ENCODE results near the gene PNPLA7. TPM values are rescaled to one million over a fixed set of nuclear protein-coding genes. Genes with fewer than 3 reads are reported as not detected.
"Not testable (repeated sequence)": the region's sequence is repeated elsewhere in the genome, so short reads cannot be mapped to it uniquely, and the experiment has no call there.

Gene PNPLA7
- total RNA-seq, 4 donors from 2014 or later: 12.2 to 97.0 (median 33.3) TPM

- peaks cover 36% of the 10 kb centered on the region for H3K36me3 ChIP-seq
- 28% methylated on average over 21 of the region's 25 CpGs for WGBS
- no peaks in the 10 kb centered on the region for H3K9me3 ChIP-seq
- H3K27me3 ChIP-seq: no peaks in the 10 kb centered on the region
- DNase-seq (ENCODE audit: low spot score in 2 of 2): peak in 1 of 2 donors; percentile 88
- peak overlapping the region; percentile 60 for H3K4me3 ChIP-seq
- TF ChIP-seq CTCF (IDR thresholded peaks at IDR 0.05): no peak
- no peak for TF ChIP-seq EP300 (IDR thresholded peaks at IDR 0.05)
- no peak for TF ChIP-seq POLR2A (IDR thresholded peaks at IDR 0.05)
- no peak for TF ChIP-seq POLR2AphosphoS5 (IDR thresholded peaks at IDR 0.05)
- H3K27ac ChIP-seq: no peak overlapping the region
- H3K4me1 ChIP-seq: peaks cover 43% of the 10 kb centered on the region
These were observed 96.5 kb downstream of the PNPLA7 start for GRCh38 chr9:137453643-137454081.

GRCh38 chr9:137452761-137453642, 97.2 kb downstream of the PNPLA7 start:
- DNase-seq (ENCODE audit: low spot score in 2 of 2): peak in 1 of 2 donors; percentile 80
- H3K27me3 ChIP-seq: no peaks in the 10 kb centered on the region
- H3K9me3 ChIP-seq: no peaks in the 10 kb centered on the region
- H3K27ac ChIP-seq: no peak overlapping the region
- H3K36me3 ChIP-seq: peaks cover 36% of the 10 kb centered on the region
- H3K4me1 ChIP-seq: peaks cover 37% of the 10 kb centered on the region
- TF ChIP-seq POLR2AphosphoS5 (IDR thresholded peaks at IDR 0.05): no peak
- no peak for TF ChIP-seq POLR2A (IDR thresholded peaks at IDR 0.05)
- no peak for TF ChIP-seq CTCF (IDR thresholded peaks at IDR 0.05)
- no peak for TF ChIP-seq EP300 (IDR thresholded peaks at IDR 0.05)
- 100% methylated on average over 3 of the region's 43 CpGs for WGBS
- H3K4me3 ChIP-seq: peak overlapping the region; percentile 60

GRCh38 chr9:137452006-137452760, 98.0 kb downstream of the PNPLA7 start:
- TF ChIP-seq POLR2A (IDR thresholded peaks at IDR 0.05) (no peak), EP300 (IDR thresholded peaks at IDR 0.05) (no peak), POLR2AphosphoS5 (IDR thresholded peaks at IDR 0.05) (no peak)
- Histone ChIP-seq H3K4me3 (no peak overlapping the region), H3K9me3 (no peaks in the 10 kb centered on the region), H3K36me3 (peaks cover 34% of the 10 kb centered on the region), H3K27ac (no peak overlapping the region), H3K4me1 (peaks cover 32% of the 10 kb centered on the region), H3K27me3 (no peaks in the 10 kb centered on the region)
- peak in 1 of 2 donors; percentile 65 for DNase-seq (ENCODE audit: low spot score in 2 of 2)
- 92% methylated on average over 15 of the region's 17 CpGs for WGBS

GRCh38 chr9:137451264-137452005, 98.8 kb downstream of the PNPLA7 start:
- DNase-seq (ENCODE audit: low spot score in 2 of 2): peak in 1 of 2 donors; percentile 46

GRCh38 chr9:137450539-137451222, 99.5 kb downstream of the PNPLA7 start:
- H3K27me3 ChIP-seq, H3K9me3 ChIP-seq, H3K4me3 ChIP-seq, H3K27ac ChIP-seq: not testable (repeated sequence)
- WGBS: 89% methylated on average over 12 of the region's 24 CpGs
- DNase-seq (ENCODE audit: low spot score in 2 of 2): peak in 1 of 2 donors; percentile 22
- Histone ChIP-seq H3K36me3 (peaks cover 28% of the 10 kb centered on the region), H3K4me1 (peaks cover 37% of the 10 kb centered on the region)

More at GRCh38 chr9:137451264-137452005, 98.8 kb downstream of the PNPLA7 start:
- Histone ChIP-seq H3K4me1 (peaks cover 33% of the 10 kb centered on the region), H3K36me3 (peaks cover 28% of the 10 kb centered on the region)
- not testable (repeated sequence) for H3K9me3 ChIP-seq, H3K27me3 ChIP-seq, H3K4me3 ChIP-seq, H3K27ac ChIP-seq
- WGBS: 99% methylated on average over 6 of the region's 31 CpGs

GRCh38 chr9:137449931-137450538, 100.2 kb downstream of the PNPLA7 start:
- no peak overlapping the region for H3K27ac ChIP-seq
- no peak overlapping the region for H3K4me3 ChIP-seq
- peaks cover 25% of the 10 kb centered on the region for H3K36me3 ChIP-seq
- TF ChIP-seq POLR2AphosphoS5 (IDR thresholded peaks at IDR 0.05) (no peak), EP300 (IDR thresholded peaks at IDR 0.05) (no peak), CTCF (IDR thresholded peaks at IDR 0.05) (no peak), POLR2A (IDR thresholded peaks at IDR 0.05) (no peak)
- 81% methylated on average over 9 of the region's 18 CpGs for WGBS
- DNase-seq (ENCODE audit: low spot score in 2 of 2): peak in 1 of 2 donors; percentile 71
- peaks cover 37% of the 10 kb centered on the region for H3K4me1 ChIP-seq
- H3K27me3 ChIP-seq: no peaks in the 10 kb centered on the region
- H3K9me3 ChIP-seq: no peaks in the 10 kb centered on the region

Measured in suprapubic skin (tissue), 4 donors.